OCI-LY7 (cell line): ENCODE data around the gene ABCC11. TPM values are rescaled to one million over a fixed set of nuclear protein-coding genes. Genes with fewer than 3 reads are reported as not detected.

Experiments
- BruUV-seq: library from RNA; stranded (reverse); fragments of 400-500 nt; replicated peaks from 2 replicates; lab custom pipeline; 2021; lab: Mats Ljungman, UMichigan
- CTCF ChIA-PET: fragments of 300-600 bp; sonication (Branson Sonifier 250); formaldehyde crosslinking; loops from one replicate; lab custom pipeline; 2022; ENCODE audit warnings: antibody characterized with exemption; ENCODE audit not compliant: unreplicated experiment; lab: Charles Lee
- POLR2A ChIA-PET: fragments of 300-600 bp; sonication (Branson Sonifier 250); formaldehyde crosslinking; loops from one replicate; lab custom pipeline; 2022; ENCODE audit warnings: antibody characterized with exemption; lab: Charles Lee
- DNase-seq: peaks from one replicate; pipeline ENCODE4 v3.0.0-alpha.2; 2015; ENCODE audit warnings: low spot score
- H2AFZ ChIP-seq: fragments of 200-600 bp; sonication (generic), shearing (Covaris generic); 2 replicates; pipeline ENCODE4 v1.6.1; 2014; ENCODE audit warnings: mild to moderate bottlenecking, antibody characterized with exemption, low read length, moderate library complexity
- H3K27ac ChIP-seq: fragments of 200-600 bp; sonication (generic); 2 replicates; pipeline ENCODE4 v1.5.1; 2014; ENCODE audit warnings: mixed run types, low read depth, mild to moderate bottlenecking, moderate library complexity, low read length, inconsistent platforms; ENCODE audit not compliant: poor library complexity, severe bottlenecking
- H3K36me3 ChIP-seq: fragments of 200-600 bp; sonication (generic); 2 replicates; pipeline ENCODE4 v1.6.1; 2014; ENCODE audit warnings: mild to moderate bottlenecking, antibody characterized with exemption, low read length, moderate library complexity, mixed read lengths; ENCODE audit not compliant: insufficient read depth
- H3K4me1 ChIP-seq: fragments of 200-600 bp; sonication (generic); 2 replicates; pipeline ENCODE4 v1.5.1; 2014; ENCODE audit warnings: mild to moderate bottlenecking, low read length; ENCODE audit not compliant: insufficient read depth, poor library complexity, severe bottlenecking
- H3K4me2 ChIP-seq: fragments of 200-600 bp; sonication (generic); 2 replicates; pipeline ENCODE4 v1.6.1; 2014; ENCODE audit warnings: mild to moderate bottlenecking, low read length
- H3K4me3 ChIP-seq: fragments of 200-600 bp; sonication (generic); 2 replicates; pipeline ENCODE4 v1.5.1; 2014; ENCODE audit warnings: mild to moderate bottlenecking, low read depth, low read length; ENCODE audit not compliant: poor library complexity, severe bottlenecking
- H3K79me2 ChIP-seq: fragments of 200-600 bp; sonication (generic); 2 replicates; pipeline ENCODE4 v1.6.1; 2016; ENCODE audit warnings: low read depth, mild to moderate bottlenecking, low read length, moderate library complexity, mixed read lengths; ENCODE audit not compliant: insufficient read depth
- H3K9me2 ChIP-seq: fragments of 200-600 bp; sonication (generic); 2 replicates; pipeline ENCODE4 v1.6.1; 2016; ENCODE audit warnings: mild to moderate bottlenecking, low read length, mixed read lengths; ENCODE audit not compliant: insufficient read depth
- H3K9me3 ChIP-seq: fragments of 200-600 bp; sonication (generic); 2 replicates; pipeline ENCODE4 v1.6.1; 2014; ENCODE audit warnings: mild to moderate bottlenecking, mixed run types, low read length, mixed read lengths
- H4K20me1 ChIP-seq: fragments of 200-600 bp; sonication (generic); 2 replicates; pipeline ENCODE4 v1.6.1; 2014; ENCODE audit warnings: mild to moderate bottlenecking, antibody characterized with exemption, low read length, moderate library complexity, mixed read lengths; ENCODE audit not compliant: insufficient read depth
- EZH2phosphoT487 ChIP-seq: fragments of 200-600 bp; sonication (generic); IDR thresholded peaks from 2 replicates; pipeline ENCODE4 v1.6.1; 2018; ENCODE audit warnings: low read depth, borderline replicate concordance, mild to moderate bottlenecking, mixed run types, antibody characterized with exemption, low read length, moderate library complexity, mixed read lengths
- intact Hi-C: fragments of 100-400 bp; cut with micrococcal nuclease; formaldehyde crosslinking; loops from one replicate; pipeline ENCODE4 v1.10.0; 2022; ENCODE audit not compliant: unreplicated experiment
- total RNA-seq, 2 experiments: library from RNA; depleted of rRNA in 1 of 2; stranded (reverse); fragments of >200 nt in 1 of 2; shearing (Covaris generic) in 1 of 2; gene quantifications; 2 replicates each; pipeline ENCODE4 v1.2.3, GENCODE V29; 2014 to 2022
- TF ChIP-seq, protein P1 (sequence below): fragments of 200-600 bp; sonication (generic); conservative IDR thresholded peaks from 2 replicates; pipeline ENCODE4 v1.5.1; 2014; ENCODE audit warnings: mild to moderate bottlenecking, antibody characterized with exemption, low read length, moderate library complexity, mixed read lengths

Gene ABCC11
- total RNA-seq, 2 experiments from 2014 or later, result 0.10 TPM; not detected in 1

DNA sequence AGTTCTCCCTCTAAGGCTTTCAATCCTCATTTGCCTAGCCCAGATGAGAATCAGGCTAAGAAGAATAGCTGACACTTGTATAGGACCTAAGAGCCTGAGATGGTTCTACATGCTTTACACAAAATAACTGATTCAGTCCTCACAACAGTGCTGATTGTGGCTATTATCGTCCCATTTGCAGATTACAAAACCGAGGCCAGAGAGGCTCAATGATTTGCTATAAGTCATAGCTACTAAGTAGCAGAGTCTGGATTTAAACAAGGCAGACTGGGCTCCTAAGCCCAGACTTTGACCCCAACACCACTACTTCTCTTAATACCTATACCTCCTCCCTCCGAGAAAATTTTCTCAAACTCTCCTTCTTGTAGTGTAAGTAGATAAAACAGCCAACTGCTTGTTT, 114.6 kb downstream of the ABCC11 start:
- no TSS peak for BruUV-seq
- no peak overlapping the region for H2AFZ ChIP-seq
- no peaks in the 10 kb centered on the region for H3K79me2 ChIP-seq
- TF ChIP-seq, protein P1, sequence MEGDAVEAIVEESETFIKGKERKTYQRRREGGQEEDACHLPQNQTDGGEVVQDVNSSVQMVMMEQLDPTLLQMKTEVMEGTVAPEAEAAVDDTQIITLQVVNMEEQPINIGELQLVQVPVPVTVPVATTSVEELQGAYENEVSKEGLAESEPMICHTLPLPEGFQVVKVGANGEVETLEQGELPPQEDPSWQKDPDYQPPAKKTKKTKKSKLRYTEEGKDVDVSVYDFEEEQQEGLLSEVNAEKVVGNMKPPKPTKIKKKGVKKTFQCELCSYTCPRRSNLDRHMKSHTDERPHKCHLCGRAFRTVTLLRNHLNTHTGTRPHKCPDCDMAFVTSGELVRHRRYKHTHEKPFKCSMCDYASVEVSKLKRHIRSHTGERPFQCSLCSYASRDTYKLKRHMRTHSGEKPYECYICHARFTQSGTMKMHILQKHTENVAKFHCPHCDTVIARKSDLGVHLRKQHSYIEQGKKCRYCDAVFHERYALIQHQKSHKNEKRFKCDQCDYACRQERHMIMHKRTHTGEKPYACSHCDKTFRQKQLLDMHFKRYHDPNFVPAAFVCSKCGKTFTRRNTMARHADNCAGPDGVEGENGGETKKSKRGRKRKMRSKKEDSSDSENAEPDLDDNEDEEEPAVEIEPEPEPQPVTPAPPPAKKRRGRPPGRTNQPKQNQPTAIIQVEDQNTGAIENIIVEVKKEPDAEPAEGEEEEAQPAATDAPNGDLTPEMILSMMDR, result no peak
- no peak for TF ChIP-seq EZH2phosphoT487
- H3K4me1 ChIP-seq, result no peaks in the 10 kb centered on the region
- H3K4me3 ChIP-seq, result no peak overlapping the region
- H3K27ac ChIP-seq, result no peak overlapping the region
- H3K36me3 ChIP-seq, result no peaks in the 10 kb centered on the region
- intact Hi-C loops, result no loop called here
- H3K9me2 ChIP-seq, result no peaks in the 10 kb centered on the region
- DNase-seq, result no peak
- H3K9me3 ChIP-seq, result no peaks in the 10 kb centered on the region
- POLR2A ChIA-PET, result interaction anchor here (0.6 to 0.7 kb wide), 2 partner anchors 425 to 581 kb away, joined by 3 read pairs; no protein-coding TSS in a partner anchor
- H4K20me1 ChIP-seq, result no peaks in the 10 kb centered on the region
- CTCF ChIA-PET, result no interaction called here
- H3K4me2 ChIP-seq, result no peak overlapping the region

DNA sequence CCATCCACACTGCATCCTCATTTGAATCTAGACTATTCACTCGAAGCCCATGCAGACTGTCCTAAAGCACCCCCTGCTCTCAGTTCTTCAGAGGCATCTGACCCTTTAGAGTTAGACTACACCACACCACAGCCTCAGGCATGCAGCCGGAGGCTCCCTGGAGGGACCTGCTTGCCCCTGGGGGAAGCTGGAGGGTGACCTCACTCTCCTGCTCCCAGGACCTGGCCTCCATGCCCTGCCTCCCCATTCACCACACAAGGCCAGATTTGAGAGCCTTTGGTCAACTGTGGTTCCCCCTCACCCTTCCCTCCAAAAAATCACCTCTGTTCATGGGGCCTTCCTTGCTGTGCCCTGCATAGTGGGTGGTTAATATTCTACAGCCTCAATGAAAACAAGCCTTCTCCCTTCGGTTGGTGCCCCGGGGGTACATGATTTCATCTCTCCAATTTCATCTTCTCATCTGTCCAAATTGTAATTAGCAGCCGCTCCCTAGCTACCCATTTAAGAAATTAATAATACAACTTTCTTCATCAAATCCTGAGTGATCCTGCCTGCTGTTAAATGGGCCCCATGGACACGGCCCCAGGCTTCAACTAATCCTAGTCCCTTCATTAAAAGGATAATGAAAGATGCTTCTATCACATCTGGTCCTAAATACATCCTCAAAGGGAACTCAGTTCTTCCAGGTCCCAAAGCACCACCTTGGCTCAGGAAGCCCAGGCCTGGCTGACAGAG, 116.0 kb downstream of the ABCC11 start:
- CTCF ChIA-PET, result no interaction called here
- no peaks in the 10 kb centered on the region for H4K20me1 ChIP-seq
- no peaks in the 10 kb centered on the region for H3K79me2 ChIP-seq
- BruUV-seq, result no TSS peak
- H2AFZ ChIP-seq, result no peak overlapping the region
- no peak overlapping the region for H3K27ac ChIP-seq
- POLR2A ChIA-PET, result no interaction called here
- H3K4me1 ChIP-seq, result no peaks in the 10 kb centered on the region
- no peak overlapping the region for H3K4me3 ChIP-seq
- no peaks in the 10 kb centered on the region for H3K9me3 ChIP-seq
- H3K9me2 ChIP-seq, result no peaks in the 10 kb centered on the region
- H3K4me2 ChIP-seq, result no peak overlapping the region
- no peak for DNase-seq
- intact Hi-C loops, result no loop called here
- H3K36me3 ChIP-seq, result no peaks in the 10 kb centered on the region
- TF ChIP-seq, protein P1, result no peak
- no peak for TF ChIP-seq EZH2phosphoT487

DNA sequence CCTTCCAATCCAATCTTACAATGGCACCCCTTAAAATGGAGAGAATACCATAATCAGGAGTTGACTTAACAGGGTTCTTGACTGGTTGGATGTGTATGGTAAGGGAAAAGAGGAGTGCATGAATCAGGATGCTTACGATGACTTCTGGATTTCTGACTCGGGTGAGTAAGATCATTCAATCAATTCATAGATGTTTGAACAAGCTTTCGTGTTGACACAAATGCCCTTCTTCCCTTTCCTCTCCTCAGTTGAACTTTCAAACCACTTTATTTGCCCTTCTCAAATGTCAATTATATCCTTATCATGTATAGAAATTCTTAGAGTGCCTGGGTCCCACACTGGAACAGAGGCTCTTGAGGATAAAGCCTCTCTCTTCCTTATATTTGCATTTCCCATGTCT, 117.4 kb downstream of the ABCC11 start:
- Histone ChIP-seq H3K36me3 (no peaks in the 10 kb centered on the region), H3K9me2 (no peaks in the 10 kb centered on the region), H2AFZ (no peak overlapping the region), H3K79me2 (no peaks in the 10 kb centered on the region), H4K20me1 (no peaks in the 10 kb centered on the region), H3K4me2 (no peak overlapping the region), H3K4me3 (no peak overlapping the region), H3K27ac (no peak overlapping the region), H3K9me3 (no peaks in the 10 kb centered on the region), H3K4me1 (no peaks in the 10 kb centered on the region)
- BruUV-seq, result no TSS peak
- TF ChIP-seq, protein P1, result no peak
- no peak for TF ChIP-seq EZH2phosphoT487
- intact Hi-C loops, result no loop called here
- ChIA-PET CTCF (no interaction called here), POLR2A (no interaction called here)
- no peak for DNase-seq
